Memory B cell (primary cell): ENCODE results near the gene DIAPH3.

Source experiments
- ATAC-seq: fragments of 150-1000 bp; cut with Tn5 transposase; 2 replicates; pipeline ENCODE4 v1.10.0; 2021; ENCODE audit warnings: low read depth, mild to moderate bottlenecking, moderate library complexity
- DNase-seq, 2 donors: peaks; one replicate each; pipeline ENCODE4 v3.0.0; 2022; ENCODE audit warnings: low spot score in 2 of 2
- H3K27ac Mint-ChIP-seq: one replicate; pipeline ENCODE4 v1.8.0; 2022; ENCODE audit warnings: mild to moderate bottlenecking, moderate library complexity, mixed read lengths
- H3K27me3 Mint-ChIP-seq: one replicate; pipeline ENCODE4 v1.8.0; 2022; ENCODE audit warnings: mixed read lengths
- H3K36me3 Mint-ChIP-seq: one replicate; pipeline ENCODE4 v1.8.0; 2022; ENCODE audit warnings: mild to moderate bottlenecking, mixed read lengths
- H3K4me1 Mint-ChIP-seq: one replicate; pipeline ENCODE4 v1.8.0; 2022; ENCODE audit warnings: mixed read lengths
- H3K4me3 Mint-ChIP-seq: one replicate; pipeline ENCODE4 v1.8.0; 2022; ENCODE audit warnings: mild to moderate bottlenecking, moderate library complexity, mixed read lengths
- H3K9me3 Mint-ChIP-seq: one replicate; pipeline ENCODE4 v1.8.0; 2022; ENCODE audit warnings: mixed read lengths

The DIAPH3 gene

DNA sequence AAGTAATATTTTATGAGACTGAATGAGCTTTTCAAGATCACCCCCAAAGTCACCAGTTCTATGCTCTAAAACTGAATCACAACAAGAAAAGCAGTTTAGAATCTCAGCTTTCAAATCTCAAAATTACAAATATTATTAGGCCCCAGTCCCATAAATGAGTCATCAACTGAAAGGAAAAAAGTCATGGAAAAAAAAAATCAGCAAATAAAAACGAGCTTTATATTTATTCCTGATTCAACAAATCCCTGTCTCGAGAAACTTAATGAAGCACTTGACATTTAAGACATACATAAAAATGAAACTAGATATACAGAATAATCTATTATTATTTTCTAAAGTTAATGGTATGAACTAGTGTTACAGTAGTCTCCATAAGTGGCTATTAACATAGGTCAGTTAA lies 203.0 kb downstream of the DIAPH3 start:
- H3K36me3 Mint-ChIP-seq: peaks cover 3% of the 10 kb centered on the region
- H3K27me3 Mint-ChIP-seq: no peaks in the 10 kb centered on the region
- no peaks in the 10 kb centered on the region for H3K4me1 Mint-ChIP-seq
- H3K27ac Mint-ChIP-seq: no peak overlapping the region
- no peak overlapping the region for H3K4me3 Mint-ChIP-seq
- DNase-seq: no peak
- ATAC-seq: no peak
- peaks cover 2% of the 10 kb centered on the region for H3K9me3 Mint-ChIP-seq

DNA sequence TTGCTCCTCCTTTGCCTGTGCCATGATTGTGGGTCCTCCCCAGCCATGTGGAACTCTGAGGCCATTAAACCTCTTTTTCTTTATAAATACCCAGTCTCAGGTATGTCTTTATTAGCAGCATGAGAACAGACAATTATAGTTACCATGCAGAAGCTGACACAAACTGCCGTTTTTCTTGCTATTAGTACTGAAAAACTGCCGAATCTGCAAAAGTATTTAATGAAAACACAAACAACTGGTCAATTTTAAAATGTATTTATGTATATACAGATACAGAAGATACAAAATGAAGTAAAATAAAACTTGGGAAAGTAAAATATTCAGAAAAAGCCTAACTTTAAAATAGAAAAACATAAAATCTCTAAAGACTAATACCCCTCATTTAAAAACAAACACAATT lies 206.3 kb downstream of the DIAPH3 start:
- Mint-ChIP-seq H3K27me3 (no peaks in the 10 kb centered on the region), H3K9me3 (peaks cover 6% of the 10 kb centered on the region), H3K4me1 (no peaks in the 10 kb centered on the region), H3K4me3 (no peak overlapping the region), H3K36me3 (peaks cover 5% of the 10 kb centered on the region), H3K27ac (no peak overlapping the region)
- no peak for ATAC-seq
- DNase-seq: no peak

DNA sequence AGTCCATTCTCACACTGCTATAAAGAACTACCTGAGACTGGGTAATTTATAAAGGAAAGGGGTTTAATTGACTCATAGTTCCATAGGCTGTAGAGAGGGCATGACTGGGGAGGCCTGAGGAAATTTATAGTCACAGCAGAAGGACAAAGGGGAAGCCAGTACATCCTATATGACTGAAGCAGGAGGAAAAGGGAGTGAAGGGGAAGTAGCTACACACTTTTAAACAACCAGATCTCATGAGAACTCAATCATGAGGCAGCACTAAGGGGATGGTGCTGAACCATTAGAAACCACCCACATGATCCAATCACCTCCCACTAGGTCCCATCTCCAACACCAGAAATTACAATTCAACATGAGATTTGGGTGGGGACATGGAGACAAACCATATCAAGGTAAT lies 209.1 kb downstream of the DIAPH3 start:
- DNase-seq (no peak), ATAC-seq (no peak)
- H3K27me3 Mint-ChIP-seq: no peaks in the 10 kb centered on the region
- H3K36me3 Mint-ChIP-seq: peaks cover 5% of the 10 kb centered on the region
- no peak overlapping the region for H3K4me3 Mint-ChIP-seq
- H3K27ac Mint-ChIP-seq: no peak overlapping the region
- peaks cover 6% of the 10 kb centered on the region for H3K9me3 Mint-ChIP-seq
- no peaks in the 10 kb centered on the region for H3K4me1 Mint-ChIP-seq

DNA sequence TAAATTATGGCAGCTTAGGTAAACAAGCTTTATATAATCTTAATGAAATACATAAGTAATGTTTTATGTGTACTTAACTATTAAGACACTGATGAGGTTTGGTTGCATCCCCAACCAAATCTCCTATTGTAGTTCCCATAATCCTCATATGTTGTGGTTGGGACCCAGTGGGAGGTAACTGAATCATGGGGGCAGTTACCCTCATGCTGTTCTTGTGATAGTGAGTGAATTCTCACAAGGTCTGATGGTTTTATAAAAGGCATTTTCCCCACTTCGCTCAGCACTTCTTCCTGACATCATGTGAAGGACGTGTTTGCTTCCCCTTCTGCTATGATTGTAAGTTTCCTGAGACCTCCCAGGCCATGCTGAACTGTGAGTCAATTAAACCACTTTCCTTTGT lies 212.7 kb downstream of the DIAPH3 start:
- no peak overlapping the region for H3K27ac Mint-ChIP-seq
- DNase-seq (no peak), ATAC-seq (no peak)
- H3K27me3 Mint-ChIP-seq: no peaks in the 10 kb centered on the region
- peaks cover 5% of the 10 kb centered on the region for H3K36me3 Mint-ChIP-seq
- peaks cover 6% of the 10 kb centered on the region for H3K9me3 Mint-ChIP-seq
- no peaks in the 10 kb centered on the region for H3K4me1 Mint-ChIP-seq
- no peak overlapping the region for H3K4me3 Mint-ChIP-seq

DNA sequence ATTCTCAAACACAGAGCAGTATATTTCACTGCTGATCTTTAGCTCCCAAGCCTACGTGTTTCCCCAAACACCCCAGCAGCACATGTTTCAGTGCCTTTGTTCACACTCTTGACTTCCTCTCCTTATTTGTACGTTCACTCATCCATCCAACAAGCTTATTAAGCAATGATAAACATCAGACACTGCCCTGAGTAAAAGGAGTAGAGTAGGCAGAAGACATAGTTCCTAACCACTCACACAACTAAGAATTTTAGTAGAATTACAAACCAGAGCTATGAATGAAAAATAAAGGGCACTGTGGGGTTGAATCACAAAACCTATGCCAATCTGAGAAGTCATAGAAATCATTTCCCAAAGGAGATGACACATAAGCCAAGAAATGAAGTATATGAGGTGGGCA lies 213.5 kb downstream of the DIAPH3 start:
- Mint-ChIP-seq H3K9me3 (peaks cover under 1% of the 10 kb centered on the region), H3K27me3 (no peaks in the 10 kb centered on the region), H3K4me3 (no peak overlapping the region), H3K4me1 (no peaks in the 10 kb centered on the region), H3K27ac (no peak overlapping the region), H3K36me3 (no peaks in the 10 kb centered on the region)
- ATAC-seq (no peak), DNase-seq (no peak)

DNA sequence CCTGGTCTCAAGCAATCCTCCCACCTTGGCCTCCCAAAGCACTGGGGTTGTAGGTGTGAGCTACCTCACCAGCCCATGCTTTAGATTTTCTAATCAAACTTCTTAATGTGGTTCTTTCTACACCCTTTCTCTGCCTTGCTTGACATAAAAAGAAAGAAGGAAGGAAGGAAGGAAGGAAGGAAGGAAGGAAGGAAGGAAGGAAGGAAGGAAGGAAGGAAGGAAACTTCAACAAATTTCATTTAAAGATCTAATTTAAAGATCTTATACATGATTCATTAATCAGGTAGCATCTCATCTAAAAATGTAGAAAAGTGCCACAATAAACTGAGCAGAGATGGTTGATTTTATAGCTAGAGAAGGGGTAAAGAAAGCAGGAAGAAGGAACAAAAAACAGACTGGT lies 215.0 kb downstream of the DIAPH3 start:
- no peaks in the 10 kb centered on the region for H3K27me3 Mint-ChIP-seq
- H3K9me3 Mint-ChIP-seq: no peaks in the 10 kb centered on the region
- no peaks in the 10 kb centered on the region for H3K36me3 Mint-ChIP-seq
- ATAC-seq (no peak), DNase-seq (no peak)
- H3K27ac Mint-ChIP-seq: no peak overlapping the region
- H3K4me1 Mint-ChIP-seq: no peaks in the 10 kb centered on the region
- H3K4me3 Mint-ChIP-seq: no peak overlapping the region

DNA sequence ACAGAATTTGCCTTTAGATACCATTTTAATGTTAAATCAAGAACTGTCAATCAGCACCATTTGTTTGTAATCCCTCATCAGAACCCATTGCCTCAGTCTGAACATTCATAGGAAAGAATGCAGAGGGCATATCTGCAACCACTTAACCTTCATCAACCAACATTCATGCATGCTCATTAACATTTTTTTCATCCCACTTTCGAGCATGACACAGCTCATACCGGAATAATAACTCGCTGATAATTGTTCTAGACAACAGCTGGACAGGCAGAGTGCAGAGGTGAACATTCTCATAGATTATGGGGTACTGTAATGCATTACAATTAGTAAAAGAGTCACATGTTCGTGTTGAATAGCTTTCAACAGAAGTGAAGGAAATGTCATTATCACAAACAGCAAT lies 216.8 kb downstream of the DIAPH3 start:
- ATAC-seq (no peak), DNase-seq (no peak)
- Mint-ChIP-seq H3K36me3 (no peaks in the 10 kb centered on the region), H3K27ac (no peak overlapping the region), H3K4me1 (no peaks in the 10 kb centered on the region), H3K27me3 (no peaks in the 10 kb centered on the region), H3K4me3 (no peak overlapping the region), H3K9me3 (no peaks in the 10 kb centered on the region)

DNA sequence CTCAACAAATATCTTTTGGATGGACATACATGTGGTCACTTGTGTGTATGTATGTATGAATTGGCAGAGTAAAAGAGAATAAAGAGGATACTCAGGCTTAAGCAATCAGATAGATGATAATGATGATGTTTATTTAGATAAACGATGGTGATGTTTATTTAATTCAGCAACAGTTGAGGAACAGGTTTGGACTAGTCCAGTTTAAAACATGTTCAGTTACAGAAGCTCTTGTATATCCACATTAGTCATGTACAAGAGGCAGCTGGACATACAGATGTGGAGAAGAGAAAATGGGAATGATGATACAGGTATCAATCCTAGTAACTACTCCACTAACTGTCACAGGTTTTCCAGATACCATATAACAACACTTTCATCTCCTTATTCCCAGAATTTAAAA lies 232.1 kb downstream of the DIAPH3 start:
- no peaks in the 10 kb centered on the region for H3K36me3 Mint-ChIP-seq
- H3K27ac Mint-ChIP-seq: no peak overlapping the region
- no peak for ATAC-seq
- no peaks in the 10 kb centered on the region for H3K27me3 Mint-ChIP-seq
- no peak overlapping the region for H3K4me3 Mint-ChIP-seq
- no peak for DNase-seq
- H3K9me3 Mint-ChIP-seq: peaks cover 19% of the 10 kb centered on the region
- no peaks in the 10 kb centered on the region for H3K4me1 Mint-ChIP-seq

DNA sequence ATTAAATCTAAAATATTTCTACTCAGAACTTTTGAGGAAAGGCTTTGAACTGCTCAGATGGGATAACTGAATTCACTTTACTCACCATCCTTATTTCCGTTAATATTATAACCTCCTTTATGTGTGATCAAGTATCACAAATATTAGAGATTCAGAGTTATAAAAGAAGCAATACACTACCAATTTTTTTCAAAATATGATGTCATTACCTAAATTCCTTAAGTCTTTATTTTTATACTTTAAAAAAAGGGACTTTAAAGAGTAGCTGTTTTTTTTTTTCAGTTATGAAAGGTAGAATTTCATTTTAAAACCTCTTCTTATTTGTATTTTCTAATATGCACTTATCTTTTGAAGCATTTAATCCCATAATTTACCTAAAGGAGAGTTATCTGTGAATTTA lies 239.5 kb downstream of the DIAPH3 start:
- H3K27ac Mint-ChIP-seq: no peak overlapping the region
- H3K9me3 Mint-ChIP-seq: peaks cover 19% of the 10 kb centered on the region
- DNase-seq (no peak), ATAC-seq (no peak)
- H3K36me3 Mint-ChIP-seq: no peaks in the 10 kb centered on the region
- H3K4me3 Mint-ChIP-seq: no peak overlapping the region
- no peaks in the 10 kb centered on the region for H3K4me1 Mint-ChIP-seq
- no peaks in the 10 kb centered on the region for H3K27me3 Mint-ChIP-seq

DNA sequence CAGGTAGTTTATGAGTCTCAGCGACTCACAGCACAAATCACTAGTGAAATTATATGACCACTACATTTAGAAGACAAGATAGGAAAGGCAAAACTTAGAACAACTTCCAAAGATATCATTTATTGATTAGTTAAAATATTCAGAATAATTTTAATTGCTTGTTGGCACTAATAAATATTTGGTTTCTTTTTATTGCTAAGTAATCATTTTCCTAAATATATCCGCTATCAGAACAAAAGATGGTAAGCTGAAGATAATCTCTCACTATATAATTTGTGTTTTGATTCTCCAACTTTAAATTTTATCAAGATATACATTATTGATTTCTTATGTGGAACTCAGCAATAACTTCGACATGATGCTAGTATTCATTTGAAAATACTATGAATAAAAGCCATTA lies 248.5 kb downstream of the DIAPH3 start:
- no peaks in the 10 kb centered on the region for H3K4me1 Mint-ChIP-seq
- no peaks in the 10 kb centered on the region for H3K36me3 Mint-ChIP-seq
- DNase-seq (no peak), ATAC-seq (no peak)
- no peaks in the 10 kb centered on the region for H3K27me3 Mint-ChIP-seq
- no peaks in the 10 kb centered on the region for H3K9me3 Mint-ChIP-seq
- no peak overlapping the region for H3K4me3 Mint-ChIP-seq
- no peak overlapping the region for H3K27ac Mint-ChIP-seq

DNA sequence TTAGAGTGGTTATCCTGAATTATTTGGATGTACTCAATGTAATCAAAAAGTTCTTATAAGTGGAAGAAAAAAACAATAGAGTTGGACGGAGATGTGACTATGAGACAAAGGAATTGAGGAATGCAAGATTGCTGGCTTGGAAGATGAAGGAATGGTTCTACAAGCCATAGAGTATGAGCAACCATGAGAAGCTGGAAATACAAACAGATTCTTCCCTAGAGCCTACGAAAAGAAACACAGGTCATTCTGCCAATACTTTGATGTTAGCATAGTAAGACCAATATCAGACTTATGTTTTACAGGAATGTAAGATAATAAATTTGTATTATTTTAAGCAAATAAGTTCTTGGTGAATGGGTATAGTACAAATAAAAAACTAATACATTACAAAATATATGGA lies 249.2 kb downstream of the DIAPH3 start:
- Mint-ChIP-seq H3K9me3 (no peaks in the 10 kb centered on the region), H3K4me1 (no peaks in the 10 kb centered on the region), H3K27me3 (no peaks in the 10 kb centered on the region), H3K36me3 (no peaks in the 10 kb centered on the region), H3K4me3 (no peak overlapping the region), H3K27ac (no peak overlapping the region)
- ATAC-seq (no peak), DNase-seq (no peak)

DNA sequence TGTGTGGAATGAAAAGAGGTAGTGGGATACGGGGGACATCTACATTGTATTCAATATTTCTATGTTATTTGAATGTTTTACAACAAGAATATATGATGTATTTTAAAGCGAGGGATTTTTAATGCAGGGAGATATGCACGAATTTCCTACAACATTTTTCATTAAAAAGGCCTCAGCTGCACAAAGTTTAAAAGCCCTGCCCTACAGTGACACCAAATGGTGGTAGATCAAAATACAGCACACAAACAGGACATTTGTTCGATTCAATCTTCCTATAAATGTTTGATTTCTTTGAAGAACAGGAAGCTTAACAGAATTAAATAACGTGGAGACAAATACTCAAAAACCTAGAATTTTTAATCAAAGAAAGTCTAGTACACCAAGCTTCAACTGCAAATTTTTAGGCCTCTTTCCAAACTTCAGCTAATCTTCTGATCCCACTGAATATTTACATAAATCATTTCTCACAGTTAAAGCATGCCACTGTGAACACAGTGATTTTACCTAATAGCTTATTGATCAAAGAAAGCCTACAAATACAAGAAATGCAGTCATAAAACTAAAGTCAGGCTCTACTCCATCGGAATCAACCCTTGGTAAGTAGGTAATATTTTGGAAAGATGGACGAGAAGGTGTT lies 257.2 kb downstream of the DIAPH3 start:
- ATAC-seq: no peak
- no peaks in the 10 kb centered on the region for H3K36me3 Mint-ChIP-seq
- H3K4me1 Mint-ChIP-seq: no peaks in the 10 kb centered on the region
- H3K4me3 Mint-ChIP-seq: no peak overlapping the region
- no peak overlapping the region for H3K27ac Mint-ChIP-seq
- no peaks in the 10 kb centered on the region for H3K9me3 Mint-ChIP-seq
- H3K27me3 Mint-ChIP-seq: no peaks in the 10 kb centered on the region
- no peak for DNase-seq

DNA sequence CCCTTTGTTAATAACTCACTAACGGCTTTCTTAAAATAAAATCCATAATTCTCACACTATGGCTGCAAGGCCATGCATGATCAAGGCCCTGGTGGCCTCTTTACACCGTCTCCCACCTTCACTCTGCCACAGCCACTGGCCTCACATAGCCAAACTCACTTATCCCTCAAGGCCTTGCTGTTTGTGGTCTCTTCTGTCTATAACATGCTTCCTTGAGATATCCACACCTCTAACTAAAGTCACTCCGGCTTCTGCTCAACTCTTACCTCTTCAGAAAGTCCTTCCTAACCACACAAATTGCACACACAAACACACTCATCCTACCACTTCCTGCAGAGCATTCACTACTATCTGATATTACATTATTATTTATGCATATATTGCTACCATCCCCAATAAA lies 262.5 kb downstream of the DIAPH3 start:
- no peak overlapping the region for H3K4me3 Mint-ChIP-seq
- no peak overlapping the region for H3K27ac Mint-ChIP-seq
- ATAC-seq: no peak
- no peaks in the 10 kb centered on the region for H3K36me3 Mint-ChIP-seq
- no peak for DNase-seq
- no peaks in the 10 kb centered on the region for H3K27me3 Mint-ChIP-seq
- H3K4me1 Mint-ChIP-seq: no peaks in the 10 kb centered on the region
- H3K9me3 Mint-ChIP-seq: no peaks in the 10 kb centered on the region

DNA sequence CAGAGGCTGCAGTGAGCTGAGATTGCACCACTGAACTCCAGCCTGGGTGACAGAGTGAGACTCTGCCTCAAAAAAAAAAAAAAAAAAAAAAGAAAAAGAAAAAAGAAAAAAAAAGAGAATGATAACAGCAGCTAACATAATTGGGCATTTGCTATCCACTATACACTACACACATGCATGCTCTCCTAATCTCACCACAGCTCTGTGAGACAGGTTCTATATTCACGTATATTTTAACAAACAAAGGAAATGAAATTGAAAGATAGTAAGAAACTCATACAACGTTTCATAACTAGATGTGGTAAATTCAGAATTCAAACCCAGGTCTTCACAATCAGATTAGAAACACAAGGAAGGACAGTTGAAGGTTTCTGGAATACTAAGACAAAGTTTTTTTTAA lies 265.7 kb downstream of the DIAPH3 start:
- Mint-ChIP-seq H3K4me1 (no peaks in the 10 kb centered on the region), H3K36me3 (no peaks in the 10 kb centered on the region), H3K27me3 (no peaks in the 10 kb centered on the region), H3K9me3 (no peaks in the 10 kb centered on the region), H3K27ac (no peak overlapping the region), H3K4me3 (no peak overlapping the region)
- ATAC-seq: no peak
- DNase-seq: no peak

DNA sequence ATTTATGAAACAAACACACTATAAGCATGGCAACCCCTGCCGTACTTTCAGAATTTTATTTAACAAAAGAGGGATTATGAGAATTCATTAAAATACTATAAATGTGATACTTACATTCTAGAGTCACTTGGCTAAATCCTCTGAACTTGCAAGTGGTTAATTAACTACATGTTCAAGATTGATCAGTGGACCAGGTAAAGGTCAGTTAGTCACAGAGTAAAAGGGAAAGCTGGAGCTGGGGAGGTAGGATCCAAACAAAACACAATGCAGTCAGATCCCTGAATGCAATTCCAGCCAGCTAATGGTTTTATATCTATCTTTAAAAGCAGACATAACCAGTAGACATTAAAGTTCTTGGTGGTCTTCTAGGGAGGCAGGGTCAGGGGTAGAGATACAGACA lies 270.5 kb downstream of the DIAPH3 start:
- no peaks in the 10 kb centered on the region for H3K36me3 Mint-ChIP-seq
- H3K4me1 Mint-ChIP-seq: no peaks in the 10 kb centered on the region

More for the DNA sequence above, 270.5 kb downstream of the DIAPH3 start:
- Mint-ChIP-seq H3K27me3 (no peaks in the 10 kb centered on the region), H3K9me3 (no peaks in the 10 kb centered on the region), H3K4me3 (no peak overlapping the region), H3K27ac (no peak overlapping the region)
- ATAC-seq (no peak), DNase-seq (no peak)
